Coronary artery (tissue), 2 donors: ENCODE measurements around the gene ASIC2.
"Not testable (repeated sequence)": the region's sequence is repeated elsewhere in the genome, so short reads cannot be mapped to it uniquely, and the experiment has no call there.

Experiments
- DNase-seq: peaks from one replicate; pipeline ENCODE4 v3.0.0-alpha.2; 2017; ENCODE audit warnings: low spot score
- H3K27ac ChIP-seq, 2 donors: fragments of 200-600 bp; sonication (generic); one replicate each; pipeline ENCODE4 v1.5.1; 2016 to 2019
- H3K4me3 ChIP-seq: fragments of 200-600 bp; sonication (generic); 2 replicates; pipeline ENCODE4 v1.5.1; 2016; ENCODE audit warnings: mild to moderate bottlenecking, moderate library complexity
- TF ChIP-seq, protein P1 (sequence below): fragments of 200-600 bp; sonication (generic); IDR thresholded peaks from one replicate; pipeline ENCODE4 v1.5.1; 2019; ENCODE audit warnings: antibody characterized with exemption

The ASIC2 gene

DNA sequence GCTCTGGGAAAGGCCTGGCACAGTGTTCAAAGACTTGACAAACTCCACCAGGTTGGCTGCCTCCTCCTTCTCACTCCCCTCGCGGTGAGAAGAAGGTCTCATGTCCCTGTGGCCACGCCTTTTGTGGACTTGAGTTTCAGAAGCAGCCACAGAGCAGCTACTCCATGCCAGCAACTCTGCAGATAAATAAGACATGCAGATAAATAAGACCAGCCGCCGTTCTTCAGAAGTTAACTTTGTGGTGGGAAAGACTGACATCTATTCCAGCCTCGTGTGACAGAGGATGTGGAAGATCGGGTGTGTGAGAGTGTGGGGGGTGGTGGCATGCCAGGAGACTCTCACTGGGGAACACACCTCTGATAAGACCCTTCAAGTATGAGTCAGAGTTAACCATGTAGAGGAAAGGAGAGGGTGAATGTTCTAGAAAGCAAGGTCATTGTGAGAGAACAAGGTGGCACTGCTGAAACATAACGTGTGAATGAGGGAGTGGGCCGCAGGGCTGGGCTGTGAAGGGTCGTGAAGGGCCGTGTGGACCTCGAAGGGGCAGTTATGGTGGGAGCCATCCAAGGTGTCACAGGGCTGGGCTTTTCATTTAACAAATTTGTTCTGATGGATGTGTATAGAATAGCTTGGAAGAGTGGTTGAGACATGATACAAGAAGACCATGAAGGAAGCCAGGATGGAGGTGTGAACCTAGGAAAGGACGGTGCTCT is 300.6 kb downstream of the ASIC2 start:
- H3K27ac ChIP-seq = no peak overlapping the region
- TF ChIP-seq, protein P1, sequence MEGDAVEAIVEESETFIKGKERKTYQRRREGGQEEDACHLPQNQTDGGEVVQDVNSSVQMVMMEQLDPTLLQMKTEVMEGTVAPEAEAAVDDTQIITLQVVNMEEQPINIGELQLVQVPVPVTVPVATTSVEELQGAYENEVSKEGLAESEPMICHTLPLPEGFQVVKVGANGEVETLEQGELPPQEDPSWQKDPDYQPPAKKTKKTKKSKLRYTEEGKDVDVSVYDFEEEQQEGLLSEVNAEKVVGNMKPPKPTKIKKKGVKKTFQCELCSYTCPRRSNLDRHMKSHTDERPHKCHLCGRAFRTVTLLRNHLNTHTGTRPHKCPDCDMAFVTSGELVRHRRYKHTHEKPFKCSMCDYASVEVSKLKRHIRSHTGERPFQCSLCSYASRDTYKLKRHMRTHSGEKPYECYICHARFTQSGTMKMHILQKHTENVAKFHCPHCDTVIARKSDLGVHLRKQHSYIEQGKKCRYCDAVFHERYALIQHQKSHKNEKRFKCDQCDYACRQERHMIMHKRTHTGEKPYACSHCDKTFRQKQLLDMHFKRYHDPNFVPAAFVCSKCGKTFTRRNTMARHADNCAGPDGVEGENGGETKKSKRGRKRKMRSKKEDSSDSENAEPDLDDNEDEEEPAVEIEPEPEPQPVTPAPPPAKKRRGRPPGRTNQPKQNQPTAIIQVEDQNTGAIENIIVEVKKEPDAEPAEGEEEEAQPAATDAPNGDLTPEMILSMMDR = no peak
- H3K4me3 ChIP-seq = no peak overlapping the region
- no peak for DNase-seq

DNA sequence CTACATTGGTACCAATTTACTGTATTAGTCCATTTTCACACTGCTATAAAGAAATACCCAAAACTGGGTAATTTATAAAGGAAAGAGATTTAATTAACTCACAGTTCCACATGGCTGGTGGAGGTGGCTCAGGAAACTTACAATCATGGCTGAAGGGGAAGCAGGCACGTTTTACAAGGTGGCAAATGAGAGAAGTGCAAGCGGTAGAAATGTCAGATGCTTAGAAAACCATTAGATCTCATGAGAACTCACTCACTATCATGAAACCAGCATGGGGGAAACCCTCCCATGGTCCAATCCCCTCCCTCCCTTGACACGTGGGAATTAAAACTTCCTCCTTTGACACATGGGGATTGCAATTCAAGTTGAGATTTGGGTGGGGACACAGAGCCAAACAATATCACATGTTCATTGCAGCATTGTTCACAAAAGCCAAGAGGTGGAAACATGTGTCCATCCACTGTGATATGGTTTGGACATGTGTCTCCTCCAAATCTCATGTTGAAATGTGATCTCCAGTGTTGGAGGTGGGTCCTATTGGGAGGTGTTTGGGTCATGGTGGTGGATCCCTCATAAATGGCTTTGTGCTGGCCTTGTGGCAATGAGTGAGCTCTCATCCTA is 304.5 kb downstream of the ASIC2 start:
- TF ChIP-seq, protein P1 = no peak

DNA sequence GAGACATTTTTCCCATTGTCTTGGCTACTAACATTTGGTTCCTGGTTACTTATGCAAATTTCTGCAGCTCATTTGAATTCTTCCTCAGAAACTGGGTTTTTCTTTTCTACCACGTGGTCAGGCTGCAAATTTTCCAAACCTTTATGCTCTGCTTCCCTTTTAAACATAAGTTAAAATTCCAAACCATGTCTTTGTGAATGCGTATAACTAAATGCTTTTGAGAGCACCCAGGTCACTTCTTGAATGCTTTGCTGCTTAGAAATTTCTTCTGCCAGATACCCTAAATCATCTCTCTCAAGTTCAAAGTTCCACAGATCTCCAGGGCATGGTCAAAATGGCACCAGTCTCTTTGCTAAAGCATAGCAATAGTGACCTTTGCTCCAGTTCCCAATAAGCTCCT is 305.2 kb downstream of the ASIC2 start:
- H3K4me3 ChIP-seq, DNase-seq, H3K27ac ChIP-seq: not testable (repeated sequence)

More for the DNA sequence above, 304.5 kb downstream of the ASIC2 start:
- no peak for DNase-seq
- H3K27ac ChIP-seq = no peak overlapping the region
- no peak overlapping the region for H3K4me3 ChIP-seq

DNA sequence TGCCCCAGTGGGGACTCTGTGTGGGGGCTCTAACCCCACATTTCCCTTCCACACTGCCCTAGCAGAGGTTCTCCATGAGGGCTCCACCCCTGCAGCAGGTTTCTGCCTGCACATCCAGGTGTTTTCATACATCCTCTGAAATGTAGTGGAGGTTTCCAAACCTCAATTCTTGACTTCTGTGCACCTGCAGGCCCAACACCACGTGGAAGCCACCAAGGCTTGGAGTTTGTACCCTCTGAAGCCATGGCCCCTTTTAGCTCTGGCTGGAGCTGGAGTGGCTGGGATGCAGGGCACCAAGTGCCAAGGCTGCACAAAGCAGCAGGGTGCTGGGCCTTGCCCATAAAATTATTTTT is 305.7 kb downstream of the ASIC2 start:
- not testable (repeated sequence) for DNase-seq

DNA sequence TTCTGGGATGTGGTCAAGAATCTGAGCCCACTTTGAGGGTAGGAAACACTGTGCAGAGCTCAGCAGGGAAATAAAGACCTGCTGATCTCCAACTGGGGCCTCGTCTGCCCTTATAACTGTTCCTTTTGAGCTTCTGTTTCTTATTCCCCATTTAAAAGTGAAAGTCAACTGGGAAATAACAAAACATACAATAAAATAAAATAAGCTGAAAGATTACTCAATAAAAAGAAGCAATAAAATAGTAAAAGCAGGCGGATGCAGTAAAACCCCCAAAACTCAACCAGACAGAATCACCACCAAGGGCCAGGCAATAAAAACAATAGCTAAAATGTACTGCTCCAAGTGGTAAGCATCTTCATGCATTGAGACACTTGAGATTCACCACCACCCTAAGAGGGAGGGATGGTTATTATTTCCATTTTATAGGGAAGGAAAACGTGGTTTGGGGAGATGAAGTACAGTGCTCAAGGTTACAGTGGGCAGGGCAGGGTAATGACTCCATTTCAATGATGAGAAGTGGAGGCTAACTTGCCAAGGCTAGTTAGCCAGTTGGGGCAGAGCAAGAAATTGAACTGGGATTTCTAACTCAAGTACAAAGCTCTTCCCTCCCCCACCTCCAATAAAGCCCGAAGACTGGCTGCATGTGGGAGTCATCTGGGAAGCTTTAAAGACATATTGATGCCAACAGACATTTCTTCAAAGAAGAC is 307.9 kb downstream of the ASIC2 start:
- TF ChIP-seq, protein P1 = no peak
- no peak overlapping the region for H3K4me3 ChIP-seq
- no peak for DNase-seq
- no peak overlapping the region for H3K27ac ChIP-seq

More for the DNA sequence above, 305.7 kb downstream of the ASIC2 start:
- H3K4me3 ChIP-seq, H3K27ac ChIP-seq: not testable (repeated sequence)

DNA sequence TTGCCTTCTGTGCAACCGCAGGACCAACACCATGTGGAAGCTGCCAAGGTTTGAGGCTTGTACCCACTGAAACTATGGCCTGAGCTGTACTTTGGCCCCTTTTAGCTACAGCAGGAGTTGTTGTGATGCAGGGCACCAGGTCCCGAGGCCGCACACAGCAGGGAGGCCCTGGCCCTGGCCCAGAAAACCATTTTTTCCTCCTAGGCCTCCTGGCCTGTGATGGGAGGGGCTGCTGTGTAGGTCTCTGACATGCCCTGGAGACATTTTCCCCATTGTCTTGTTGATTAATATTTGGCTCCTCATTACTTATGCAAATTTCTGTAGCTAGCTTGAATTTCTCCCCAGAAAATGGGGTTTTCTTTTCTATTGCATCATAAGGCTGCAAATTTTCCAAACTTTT is 311.5 kb downstream of the ASIC2 start:
- not testable (repeated sequence) for H3K27ac ChIP-seq, H3K4me3 ChIP-seq, DNase-seq

DNA sequence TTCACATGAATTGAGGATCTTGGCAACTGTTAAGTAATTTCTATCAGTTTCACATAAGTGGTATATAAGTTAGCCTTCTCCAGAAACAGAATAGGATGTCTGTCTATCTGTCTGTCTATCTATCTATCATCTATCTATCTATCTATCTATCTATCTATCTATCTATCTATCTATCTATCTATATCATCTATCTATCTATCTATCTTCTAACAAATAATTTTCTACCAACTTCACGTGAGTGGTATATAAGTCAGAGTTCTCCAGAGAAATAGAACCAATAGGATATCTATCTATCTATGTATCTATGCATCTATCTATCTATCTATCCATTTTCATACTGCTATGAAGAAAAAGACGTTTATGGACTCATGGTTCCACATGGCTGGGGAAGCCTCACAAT is 312.9 kb downstream of the ASIC2 start:
- no peak overlapping the region for H3K27ac ChIP-seq
- DNase-seq = no peak
- no peak overlapping the region for H3K4me3 ChIP-seq
- TF ChIP-seq, protein P1 = no peak

DNA sequence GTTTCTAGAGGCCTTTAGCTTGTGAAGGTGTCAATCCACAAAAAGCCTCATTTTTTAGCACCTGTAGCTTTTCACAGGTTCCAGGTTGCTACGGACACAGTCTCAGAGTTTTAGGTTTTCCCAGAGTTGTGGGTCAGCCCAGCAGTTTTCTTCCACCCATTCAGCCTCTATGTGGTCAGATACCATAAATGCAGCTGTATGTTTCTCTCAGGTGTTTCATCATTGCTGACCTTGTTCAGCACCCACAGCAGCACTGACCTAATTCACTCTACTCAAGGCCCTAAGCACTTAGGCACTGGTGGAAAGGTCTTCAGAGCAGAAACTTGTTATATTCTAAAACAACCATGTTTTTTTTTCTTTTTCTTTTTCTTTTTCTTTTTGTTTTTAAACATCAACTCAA is 316.5 kb downstream of the ASIC2 start:
- H3K27ac ChIP-seq = no peak overlapping the region
- TF ChIP-seq, protein P1 = no peak
- DNase-seq = no peak
- H3K4me3 ChIP-seq = no peak overlapping the region
